Stimulated activated CD8-positive, alpha-beta memory T cell treated with anti-CD3 and anti-CD28 coated beads, Interleukin-15, amount 100 ng/mL, for 4 hours (primary cell): ENCODE results near the gene CENPN.

Experiments
- DNase-seq, 2 donors: peaks; one replicate each; pipeline ENCODE4 v3.0.0-alpha.2; 2020; ENCODE audit warnings: low read depth in 2 of 2

Gene CENPN

DNA sequence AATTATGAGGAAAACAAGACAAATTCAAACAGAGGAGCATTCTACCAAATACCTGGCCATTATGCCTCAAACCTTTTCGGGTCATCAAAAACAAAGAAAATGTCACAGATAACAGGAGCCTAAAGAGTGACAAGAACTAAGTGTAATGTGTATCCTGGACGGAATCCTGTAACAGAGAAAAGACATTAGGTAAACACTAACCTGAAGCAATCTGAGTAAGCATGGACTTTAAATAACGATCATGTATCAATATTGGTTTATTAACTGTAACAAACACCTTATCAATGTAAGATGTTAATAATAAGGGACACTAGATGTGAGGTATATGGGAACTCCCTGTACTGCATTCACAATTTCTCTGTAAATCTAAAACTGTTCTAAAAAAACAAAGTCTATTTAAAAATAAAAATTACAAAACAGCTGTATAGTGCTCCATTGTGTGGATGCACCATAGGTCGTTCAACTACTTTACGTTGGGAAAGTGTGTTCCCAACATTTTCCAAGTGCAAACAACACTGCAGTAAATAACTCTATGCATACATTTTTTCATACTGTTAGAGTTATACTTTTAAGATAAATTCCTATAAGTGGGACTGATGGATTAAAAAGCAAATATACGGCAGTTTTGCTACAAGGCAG lies 15.1 kb upstream of the CENPN start:
- DNase-seq: no peak

DNA sequence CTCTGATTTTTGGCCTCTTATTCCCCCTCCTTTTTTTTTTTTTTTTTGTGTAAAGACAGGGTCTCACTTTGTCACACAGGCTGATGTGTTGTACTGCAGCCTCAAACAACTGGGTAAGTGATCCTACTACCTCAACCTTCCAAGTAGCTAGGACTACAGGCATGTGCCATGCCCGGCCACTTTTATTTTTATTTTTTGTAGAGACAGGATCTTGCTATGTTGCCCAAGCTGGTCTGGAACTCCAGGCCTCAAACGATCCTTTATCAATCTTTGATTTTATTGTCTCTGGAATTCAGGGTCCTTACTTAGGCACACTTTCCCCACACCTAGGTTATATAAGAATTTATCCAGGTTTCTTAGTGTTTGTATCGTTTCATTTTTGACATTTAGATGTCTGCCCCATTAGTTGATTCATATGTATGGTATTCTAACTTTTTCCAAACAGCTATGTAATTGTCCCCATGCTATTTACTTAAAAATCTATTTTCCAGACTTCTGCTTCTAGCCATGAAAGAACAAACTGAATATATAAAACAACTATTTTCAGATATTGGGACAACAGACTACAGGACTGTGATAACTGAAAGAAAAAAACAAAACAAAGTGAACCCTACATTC lies 14.2 kb upstream of the CENPN start:
- DNase-seq: no peak

DNA sequence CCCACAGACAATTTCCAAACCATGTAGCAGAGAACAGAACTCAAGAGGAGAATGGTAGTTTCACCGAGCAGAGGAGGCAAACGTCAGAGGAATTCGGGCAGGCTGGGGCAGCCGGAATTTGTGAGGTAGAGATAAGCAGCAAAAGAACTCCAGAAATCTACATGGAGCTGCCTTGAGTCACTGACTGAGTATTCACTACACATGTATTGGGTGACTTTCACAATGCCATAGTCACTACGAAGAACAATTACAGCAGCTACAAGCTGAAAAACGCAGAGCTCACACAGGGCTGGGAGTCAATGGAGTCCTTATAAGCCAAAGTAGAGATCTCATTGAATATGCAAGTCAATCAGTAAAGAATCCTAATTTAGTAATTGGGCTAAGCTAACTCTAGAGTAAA lies 13.7 kb upstream of the CENPN start:
- no peak for DNase-seq

DNA sequence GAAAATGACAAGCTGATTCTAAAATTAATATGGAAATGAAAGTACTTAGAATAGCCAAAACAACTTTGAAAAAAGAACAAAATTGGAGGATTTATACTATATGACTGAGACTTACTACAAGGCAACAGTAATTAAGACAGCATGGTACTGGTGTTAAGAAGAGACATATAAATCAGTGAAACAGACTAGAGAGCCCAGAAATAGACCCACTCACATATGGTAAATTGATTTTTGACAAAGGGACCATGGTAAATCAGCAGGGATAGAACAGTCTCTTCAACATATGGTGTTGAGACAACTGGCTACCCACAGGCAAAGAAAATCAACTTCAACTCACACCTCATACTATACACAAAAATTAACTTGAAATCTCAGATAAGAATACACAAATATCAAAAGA lies 13.2 kb upstream of the CENPN start:
- DNase-seq: no peak

DNA sequence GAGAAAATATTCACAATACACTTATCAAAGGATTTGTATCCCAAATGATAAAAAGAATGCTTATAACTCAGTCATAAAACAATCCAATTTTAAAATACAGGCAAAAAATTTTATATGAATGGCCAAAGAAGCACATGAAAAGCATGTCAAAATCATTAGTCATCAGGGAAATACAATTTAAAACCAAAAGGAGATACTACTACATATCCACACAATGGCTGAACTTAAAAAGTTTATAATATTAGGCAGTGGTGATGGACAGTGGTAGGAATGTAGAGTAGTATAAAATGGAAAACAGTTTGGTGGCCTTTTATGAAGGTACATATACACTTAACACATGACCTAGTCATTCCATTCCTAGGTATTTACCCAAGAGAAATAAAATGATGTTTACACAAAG lies 12.6 kb upstream of the CENPN start:
- DNase-seq: no peak

DNA sequence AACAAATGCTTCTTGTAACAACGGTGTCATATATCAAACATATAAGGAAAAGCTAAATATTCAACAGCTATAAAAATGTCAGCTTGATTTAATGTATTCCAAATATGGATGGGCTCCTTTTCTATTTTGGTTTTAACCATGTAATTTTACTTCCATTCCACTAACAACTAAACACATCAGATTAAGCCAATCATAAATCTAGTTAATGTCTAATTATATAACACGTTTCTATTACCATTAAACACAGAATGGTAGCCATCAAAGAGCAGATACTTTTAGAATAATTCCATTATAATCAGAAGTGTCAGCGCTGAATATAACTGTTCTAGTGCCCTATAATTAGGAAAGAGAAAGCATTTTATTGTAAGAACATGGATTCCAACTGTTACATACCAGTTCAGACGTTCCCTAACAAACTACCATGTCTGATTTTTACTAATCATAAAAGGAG lies 10.3 kb upstream of the CENPN start:
- no peak for DNase-seq

DNA sequence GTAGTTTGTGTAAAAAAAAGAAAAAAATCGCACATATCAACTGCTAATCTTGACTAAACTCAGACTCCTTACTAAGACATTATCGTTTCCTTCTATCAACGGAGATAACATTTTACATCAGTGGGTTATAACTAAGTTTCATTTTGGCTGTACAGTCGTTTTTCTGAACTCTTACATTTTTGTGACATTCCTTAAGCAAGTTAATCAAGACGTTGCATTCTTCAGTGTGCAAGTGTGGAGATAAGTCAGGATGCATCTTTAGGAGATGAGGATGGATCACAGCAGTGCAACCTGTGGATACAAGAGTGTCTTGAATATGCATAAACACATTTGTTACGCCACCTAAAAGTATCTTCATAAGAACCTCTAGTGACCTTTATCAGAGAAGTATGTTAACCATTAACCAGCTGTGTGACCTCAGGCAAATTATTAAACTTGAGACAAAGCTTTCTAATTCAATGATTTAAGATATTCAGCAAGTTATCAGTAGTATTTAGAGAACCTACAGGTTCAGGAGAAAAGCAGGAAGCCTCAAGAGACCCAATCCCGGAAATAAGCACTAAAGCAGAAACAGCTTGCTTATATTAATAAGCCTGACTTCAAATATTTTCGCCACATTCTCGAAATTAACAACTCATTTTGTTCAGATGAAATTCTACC lies 9.7 kb upstream of the CENPN start:
- no peak for DNase-seq

DNA sequence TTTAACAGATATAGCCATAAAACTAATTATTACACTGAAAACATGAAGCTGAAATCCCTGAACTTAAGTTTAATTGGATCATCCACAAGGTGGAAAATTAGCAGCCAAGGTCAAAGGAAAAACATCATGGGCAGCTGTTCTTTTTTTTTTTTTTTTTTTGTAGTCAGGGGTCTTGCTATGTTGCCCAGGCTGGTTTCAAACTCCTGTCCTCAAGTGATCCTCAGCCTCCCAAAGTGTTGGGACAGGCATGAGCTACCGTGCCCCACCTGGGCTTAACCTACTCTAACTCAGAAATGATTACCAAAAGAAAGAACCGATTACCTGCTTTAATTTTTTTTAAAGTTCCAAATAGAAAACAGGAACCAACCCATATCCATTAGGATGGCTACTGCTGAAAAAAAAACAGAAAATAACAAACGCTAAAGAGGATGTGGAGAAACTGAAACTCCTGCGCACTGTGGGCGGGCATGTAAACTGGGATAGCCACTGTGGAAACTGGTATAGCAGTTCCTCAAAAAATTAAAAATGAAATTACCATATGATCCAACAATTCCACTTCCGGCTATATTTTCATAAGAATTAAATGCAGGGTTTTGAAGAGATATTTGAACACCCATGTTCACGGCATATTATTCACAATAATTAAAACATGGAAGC lies 8.9 kb upstream of the CENPN start:
- no peak for DNase-seq

DNA sequence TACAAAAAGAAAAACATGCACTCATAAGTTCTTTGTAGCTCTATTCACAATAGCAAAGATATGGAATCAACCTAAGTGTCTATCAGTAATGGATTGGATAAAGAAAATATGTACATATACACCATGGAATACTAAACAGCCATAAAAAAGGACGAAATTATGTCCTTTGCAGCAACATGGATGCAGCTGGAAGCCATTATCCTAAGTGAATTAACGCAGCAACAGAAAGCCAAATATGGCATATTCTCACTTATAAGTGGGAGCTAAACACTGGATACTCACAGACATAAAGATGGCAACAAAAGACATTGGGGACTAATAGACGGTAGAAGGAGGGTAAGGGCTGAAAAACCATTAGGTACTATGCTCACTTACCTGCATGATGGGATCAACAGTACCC lies 6.1 kb upstream of the CENPN start:
- no peak for DNase-seq

DNA sequence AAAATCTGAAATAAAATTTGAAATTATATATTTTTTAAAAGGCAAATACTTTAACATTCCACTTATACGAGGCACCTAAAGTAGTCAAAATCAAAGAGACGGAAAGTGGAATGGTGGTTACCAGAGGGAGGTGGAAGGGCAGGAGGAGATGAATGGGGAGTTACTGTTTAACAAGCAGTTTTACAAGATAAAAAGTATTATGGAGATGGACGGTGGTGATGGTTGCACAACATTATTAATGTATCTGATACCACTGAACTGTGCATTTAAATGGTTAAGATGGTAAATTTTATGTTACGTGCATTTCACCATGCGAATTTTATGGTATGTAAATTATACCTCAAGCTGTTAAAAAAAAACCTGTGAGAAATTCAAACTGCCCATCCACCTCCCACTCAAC lies 5.7 kb upstream of the CENPN start:
- DNase-seq: no peak

DNA sequence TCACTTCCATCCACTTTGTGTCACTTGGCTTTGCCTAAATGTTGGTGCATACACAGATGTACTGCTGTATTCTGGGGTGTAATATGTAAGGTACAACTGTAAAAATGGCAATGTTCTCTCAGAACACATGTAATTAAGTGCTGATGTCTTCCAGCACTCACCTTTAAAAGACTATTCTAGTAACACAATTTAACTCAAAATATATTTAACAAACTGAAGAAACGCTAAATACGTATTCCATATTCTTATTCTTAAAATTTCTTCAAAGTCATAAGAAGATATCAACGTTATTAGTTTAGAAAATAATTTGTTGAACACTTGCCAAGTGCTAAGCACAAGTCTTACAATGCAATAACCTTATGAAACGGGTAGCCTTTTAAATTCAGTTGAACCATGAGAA lies 4.0 kb upstream of the CENPN start:
- DNase-seq: no peak

DNA sequence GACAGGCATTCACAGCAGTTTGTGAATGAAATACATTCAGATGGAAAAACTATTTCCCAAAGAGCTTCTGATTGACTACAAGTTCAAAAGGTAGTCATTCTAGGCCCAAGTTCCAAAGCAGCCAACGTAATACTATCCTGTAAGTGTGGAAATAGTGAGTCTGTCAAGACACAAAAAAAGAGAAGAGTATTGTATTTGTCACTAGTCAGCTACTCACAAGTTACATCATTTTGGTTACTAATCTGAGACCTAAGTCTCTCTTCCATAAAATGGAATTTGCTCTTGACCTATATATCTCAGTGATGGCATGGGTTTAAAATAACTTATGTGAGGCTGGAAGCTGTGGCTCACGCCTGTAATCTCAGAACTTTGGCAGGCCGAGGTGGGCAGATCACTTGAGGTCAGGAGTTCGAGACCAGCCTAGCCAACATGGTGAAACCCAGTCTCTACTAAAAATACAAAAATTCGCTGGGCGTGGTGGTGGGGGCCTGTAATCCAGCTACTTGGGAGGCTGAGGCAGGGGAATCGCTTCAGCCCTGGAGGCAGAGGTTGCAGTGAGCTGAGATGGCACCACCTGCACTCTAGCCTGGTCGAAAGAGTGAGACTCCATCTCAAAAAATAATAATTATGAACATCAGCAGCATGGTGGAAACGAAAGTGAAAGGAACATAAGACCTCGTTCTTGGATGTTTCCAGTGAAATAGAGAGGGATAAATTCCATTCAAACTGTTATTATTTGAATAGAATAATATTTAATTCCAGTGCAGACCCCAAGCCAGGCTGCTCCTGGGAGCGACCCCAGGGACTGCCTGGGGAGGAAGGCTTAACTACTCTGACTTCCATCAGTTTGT lies 3.2 kb upstream of the CENPN start:
- no peak for DNase-seq

DNA sequence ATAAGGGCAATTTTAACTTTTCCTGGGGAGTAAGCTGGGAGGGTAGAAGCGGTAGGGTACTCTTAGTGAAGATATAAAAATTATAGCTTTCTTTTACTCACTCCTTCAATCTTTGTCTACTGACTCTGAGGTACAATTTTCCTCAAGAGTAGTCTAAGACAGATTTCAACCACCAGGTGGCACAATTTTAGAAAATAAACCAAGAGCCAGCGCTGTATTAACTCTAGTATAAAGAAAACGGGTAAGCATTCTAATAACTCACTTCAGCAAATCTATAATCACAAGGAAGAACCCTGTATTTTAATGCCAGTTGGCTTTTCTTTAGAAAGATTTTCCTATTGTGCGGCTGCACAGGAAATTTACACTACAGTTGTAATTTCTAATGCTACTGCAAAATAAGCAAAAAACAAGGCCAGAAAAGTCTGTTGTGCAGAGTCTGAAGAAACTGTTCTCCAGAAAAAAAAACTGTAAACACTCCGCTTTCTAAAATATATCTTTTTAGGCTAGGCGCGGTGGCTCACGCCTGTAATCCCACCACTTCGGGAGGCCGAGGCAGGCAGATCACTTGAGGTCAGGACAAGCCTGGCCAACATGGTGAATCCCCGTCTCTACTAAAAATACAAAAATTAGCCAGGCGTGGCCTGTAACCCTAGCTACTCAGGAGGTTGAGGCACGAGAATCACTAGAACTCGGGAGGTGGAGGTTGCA lies 2.2 kb upstream of the CENPN start:
- DNase-seq: no peak

DNA sequence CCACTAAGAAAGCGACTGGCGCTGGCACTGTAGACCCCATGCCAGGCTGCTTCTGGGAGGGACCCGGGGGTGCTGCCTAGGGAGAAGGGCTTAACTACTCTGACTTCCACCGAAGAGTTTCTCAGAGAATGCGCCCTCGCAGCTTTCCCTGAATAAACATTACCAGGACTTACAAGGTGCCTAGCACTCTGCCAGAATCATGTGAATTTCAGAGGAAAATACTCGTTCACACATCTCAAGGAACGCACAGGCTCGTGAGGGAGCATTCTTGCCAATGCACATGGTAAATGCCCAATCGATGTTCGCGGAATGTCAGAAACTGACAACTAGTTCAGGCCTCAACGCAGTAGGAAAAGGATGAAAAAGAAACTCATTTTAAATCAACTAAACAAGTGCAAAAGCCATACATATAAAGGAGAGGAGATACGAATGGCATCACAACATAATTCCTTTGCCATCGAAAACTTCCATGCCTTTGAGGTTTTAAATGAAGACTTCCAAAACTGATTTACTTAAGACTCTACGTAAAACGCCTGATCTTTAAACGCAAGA lies 1.3 kb upstream of the CENPN start:
- DNase-seq: no peak

DNA sequence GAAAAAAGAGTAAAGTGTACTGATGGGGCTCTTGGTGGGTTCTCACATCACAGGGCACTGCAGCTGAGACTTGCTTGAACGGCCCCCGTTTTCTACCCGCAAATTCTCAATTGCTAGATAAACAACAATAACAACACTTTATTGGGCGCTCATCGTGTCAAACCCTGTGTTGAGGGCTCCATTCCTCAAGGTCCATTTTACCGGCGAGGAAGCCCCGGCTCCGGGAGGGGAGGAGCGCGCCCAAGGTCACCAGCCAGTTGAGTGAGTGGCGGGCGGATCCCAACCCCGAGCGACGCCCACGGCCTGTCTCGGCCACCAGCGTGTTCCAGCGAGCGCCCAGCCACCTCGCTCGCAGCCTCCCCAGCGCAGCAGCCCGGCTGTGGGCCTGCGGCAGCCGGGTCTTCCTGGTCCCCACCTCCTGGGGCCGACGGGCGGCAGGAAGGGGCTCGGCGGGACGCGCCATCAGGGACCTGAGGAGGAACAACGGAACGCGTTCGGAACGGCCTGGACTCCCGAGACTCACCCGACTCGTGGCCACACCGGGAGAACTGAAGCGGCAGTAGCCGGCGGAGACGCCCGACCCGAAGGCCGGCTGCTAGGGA lies 702 bp upstream of the CENPN start:
- DNase-seq: peak; percentile 49 to 55

DNA sequence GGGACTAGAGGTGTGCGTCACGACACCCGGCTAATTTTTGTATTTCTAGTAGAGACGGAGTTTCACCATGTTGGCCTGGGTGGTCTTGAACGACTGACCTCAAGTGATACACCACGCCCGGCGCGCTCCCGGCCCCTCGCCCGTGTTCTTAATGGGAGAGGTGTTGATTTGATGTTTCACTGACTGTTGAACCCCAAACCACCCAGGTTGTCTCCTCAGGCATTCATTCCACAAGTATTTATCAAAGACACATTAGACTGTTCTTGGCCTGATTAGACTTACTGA lies 1.4 kb downstream of the CENPN start:
- DNase-seq: no peak

DNA sequence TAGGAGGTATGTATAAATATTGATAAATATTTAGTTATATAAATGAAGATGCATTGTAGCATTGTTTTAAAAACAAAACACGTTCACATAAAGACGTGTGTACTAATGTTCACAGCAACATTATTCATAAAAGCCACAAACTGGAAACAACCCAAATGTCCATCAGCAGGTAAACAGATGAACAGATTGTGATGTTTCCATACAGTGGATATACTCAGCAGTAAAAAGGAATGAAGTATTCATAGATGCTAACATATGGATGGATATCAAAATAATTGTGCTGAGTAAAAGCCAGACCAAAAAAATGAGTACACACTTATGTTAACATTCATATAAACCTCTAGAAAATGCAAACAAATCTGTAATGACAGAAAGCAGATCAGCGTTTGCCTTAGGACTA lies 6.0 kb downstream of the CENPN start:
- no peak for DNase-seq

DNA sequence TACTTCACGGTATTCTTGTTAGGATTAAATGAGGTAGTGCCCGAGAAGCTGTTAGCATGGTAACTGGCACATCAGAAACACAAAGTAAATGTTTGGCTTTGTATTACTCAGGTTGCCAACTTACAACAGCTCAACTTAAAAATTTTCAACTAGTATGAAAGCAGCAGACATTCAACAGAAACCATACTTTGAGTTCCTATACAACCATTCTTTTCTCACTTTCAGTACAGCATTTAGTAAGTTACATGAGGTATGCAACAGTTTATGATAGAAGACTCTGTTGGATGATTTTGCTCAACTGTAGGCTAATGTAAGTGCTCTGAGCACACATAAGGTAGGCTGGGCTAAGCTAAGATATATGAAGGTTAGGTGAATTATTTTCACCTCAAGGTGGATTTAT lies 7.7 kb downstream of the CENPN start:
- no peak for DNase-seq

DNA sequence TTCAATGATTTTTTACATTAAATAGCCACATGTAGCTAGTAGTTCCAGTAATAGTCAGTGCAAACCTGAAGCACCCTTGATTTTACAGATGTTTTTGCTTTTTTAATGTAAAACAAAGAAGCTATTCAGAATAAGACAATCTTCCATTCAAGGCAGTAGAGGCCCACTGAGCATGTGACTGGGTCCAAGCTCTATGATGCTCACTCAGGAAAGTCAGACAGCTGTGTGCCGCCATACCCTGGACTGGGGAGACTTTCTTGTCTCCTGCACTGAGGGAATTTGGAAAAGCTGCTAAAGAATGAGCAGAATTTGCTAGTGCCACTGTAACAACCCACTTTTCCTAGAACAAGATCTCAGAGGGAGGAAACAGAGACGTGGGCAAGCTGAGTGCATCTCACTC lies 11.5 kb downstream of the CENPN start:
- DNase-seq: no peak

DNA sequence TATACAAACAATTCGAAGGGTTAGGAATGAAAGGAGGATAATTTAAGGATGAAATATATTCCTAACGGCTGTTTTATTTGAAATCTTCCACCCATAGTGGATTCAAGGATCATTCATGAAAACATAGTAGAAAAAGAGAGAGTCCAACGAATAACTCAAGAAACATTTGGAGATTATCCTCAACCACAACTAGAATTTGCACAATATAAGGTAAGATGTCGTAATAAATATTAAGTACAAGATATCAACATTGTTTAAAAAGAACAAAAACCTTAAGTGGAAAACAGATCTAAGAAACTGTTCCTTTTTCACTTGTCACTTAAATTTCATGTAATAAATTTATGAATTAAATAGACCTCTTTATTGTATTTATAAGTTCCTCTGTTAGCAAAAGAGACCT lies 19.4 kb downstream of the CENPN start:
- no peak for DNase-seq
